OCI-LY3 (cell line): ENCODE data around the gene OTOGL.

ENCODE experiments used
- EZH2phosphoT487 ChIP-seq: fragments of 200-600 bp; shearing (Covaris generic); IDR thresholded peaks from 2 replicates; pipeline ENCODE4 v1.6.1; 2018; ENCODE audit warnings: antibody characterized with exemption, mixed run types, low read depth
- TF ChIP-seq, protein P1 (sequence below): fragments of 200-600, 300-600 bp; sonication (generic); IDR thresholded peaks from 2 replicates; pipeline ENCODE4 v1.5.1; 2014; ENCODE audit warnings: antibody characterized with exemption, low read length, low read depth

DNA sequence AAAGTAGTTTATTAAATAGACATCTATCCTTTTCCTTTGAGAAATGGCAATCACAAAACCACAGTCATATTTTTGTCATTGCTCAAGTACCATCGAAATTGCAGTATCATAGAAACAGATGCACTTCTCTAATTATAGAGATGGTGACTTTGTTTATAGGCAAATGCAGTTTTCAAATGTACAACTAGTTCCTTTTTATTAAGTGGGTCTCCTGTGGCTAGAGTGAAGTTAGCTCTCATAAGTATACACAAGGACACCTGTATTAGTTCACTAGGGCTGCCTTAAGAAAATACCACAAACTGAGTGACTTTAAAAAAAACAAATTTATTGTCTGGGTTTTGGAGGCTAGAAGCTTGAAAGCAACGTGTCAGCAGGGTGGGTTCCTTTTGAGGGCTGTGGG, 62.8 kb downstream of the OTOGL start:
- TF ChIP-seq, protein P1, sequence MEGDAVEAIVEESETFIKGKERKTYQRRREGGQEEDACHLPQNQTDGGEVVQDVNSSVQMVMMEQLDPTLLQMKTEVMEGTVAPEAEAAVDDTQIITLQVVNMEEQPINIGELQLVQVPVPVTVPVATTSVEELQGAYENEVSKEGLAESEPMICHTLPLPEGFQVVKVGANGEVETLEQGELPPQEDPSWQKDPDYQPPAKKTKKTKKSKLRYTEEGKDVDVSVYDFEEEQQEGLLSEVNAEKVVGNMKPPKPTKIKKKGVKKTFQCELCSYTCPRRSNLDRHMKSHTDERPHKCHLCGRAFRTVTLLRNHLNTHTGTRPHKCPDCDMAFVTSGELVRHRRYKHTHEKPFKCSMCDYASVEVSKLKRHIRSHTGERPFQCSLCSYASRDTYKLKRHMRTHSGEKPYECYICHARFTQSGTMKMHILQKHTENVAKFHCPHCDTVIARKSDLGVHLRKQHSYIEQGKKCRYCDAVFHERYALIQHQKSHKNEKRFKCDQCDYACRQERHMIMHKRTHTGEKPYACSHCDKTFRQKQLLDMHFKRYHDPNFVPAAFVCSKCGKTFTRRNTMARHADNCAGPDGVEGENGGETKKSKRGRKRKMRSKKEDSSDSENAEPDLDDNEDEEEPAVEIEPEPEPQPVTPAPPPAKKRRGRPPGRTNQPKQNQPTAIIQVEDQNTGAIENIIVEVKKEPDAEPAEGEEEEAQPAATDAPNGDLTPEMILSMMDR, result no peak
- no peak for TF ChIP-seq EZH2phosphoT487
